ENCODE measurements around the gene USP33. TPM values are rescaled to one million over a fixed set of nuclear protein-coding genes. Genes with fewer than 3 reads are reported as not detected.
A peak's percentile ranks its signal among the peaks of the same experiment; 100 is the strongest.
"Not testable (repeated sequence)": the region's sequence is repeated elsewhere in the genome, so short reads cannot be mapped to it uniquely, and the experiment has no call there.

Gene USP33
- total and polyA plus RNA-seq, 12 donors = 29.6 to 95.7 (median 66.5) TPM

- TF ChIP-seq CTCF (IDR thresholded peaks at IDR 0.05) = peak in 1 of 6 experiments; percentile 7
- peak; percentile 48 to 65 for TF ChIP-seq POLR2A (IDR thresholded peaks at IDR 0.05)
- intact Hi-C loops (cut with DNase I) = loop anchor here in 1 of 2 donors (10.0 kb wide), 1 partner anchor 88 kb away; no protein-coding TSS in a partner anchor
- peaks cover 31 to 51% of the 10 kb centered on the region in 2 donors for H3K4me1 ChIP-seq (replicated peaks in 1 of 2)
- H3K9me3 ChIP-seq (replicated peaks in 1 of 3) = no peaks in the 10 kb centered on the region
- H3K27ac ChIP-seq = peak within 1 kb of the TSS; percentile 82 to 98 (median 95)
- DNase-seq = peak; percentile 94 to 98 (median 95)
- WGBS, 4 donors = 0 to 1% (median 1%) methylated on average over 22 to 55 of the region's 56 CpGs
- H3K36me3 ChIP-seq (replicated peaks in 1 of 2) = no peaks in the 10 kb centered on the region
- H3K4me3 ChIP-seq = peak within 1 kb of the TSS; percentile 52 to 93 (median 79)
- H3K27me3 ChIP-seq = no peaks in the 10 kb centered on the region
Observed at GRCh38 chr1:77682460-77683159, 77.0 kb downstream of the USP33 start, which contains the start of gene ZZZ3. TSS of gene ZZZ3 (minus strand) at chr1:77682658. CDS start at chr1:77633354, 49,304 bp downstream.

- TF ChIP-seq POLR2A (IDR thresholded peaks at IDR 0.05) (no peak), CTCF (IDR thresholded peaks at IDR 0.05) (no peak)
- whole genome bisulfite sequencing, 4 donors = 34 to 65% (median 50%) methylated on average over 2 of the region's 2 CpGs
- Histone ChIP-seq H3K4me3 (no peak overlapping the region), H3K36me3 (replicated peaks in 1 of 2) (no peaks in the 10 kb centered on the region), H3K9me3 (replicated peaks in 1 of 3) (no peaks in the 10 kb centered on the region), H3K27me3 (no peaks in the 10 kb centered on the region), H3K27ac (no peak overlapping the region), H3K4me1 (replicated peaks in 1 of 2) (peaks cover 31 to 69% of the 10 kb centered on the region in 2 donors)
- intact Hi-C loops (cut with DNase I) = loop anchor here in 1 of 2 donors (10.0 kb wide), 1 partner anchor 85 kb away; no protein-coding TSS in a partner anchor
- DNase-seq = peak in 1 of 7 donors; percentile 20
Observed at GRCh38 chr1:77680173-77680572, 79.5 kb downstream of the USP33 start.

DNA sequence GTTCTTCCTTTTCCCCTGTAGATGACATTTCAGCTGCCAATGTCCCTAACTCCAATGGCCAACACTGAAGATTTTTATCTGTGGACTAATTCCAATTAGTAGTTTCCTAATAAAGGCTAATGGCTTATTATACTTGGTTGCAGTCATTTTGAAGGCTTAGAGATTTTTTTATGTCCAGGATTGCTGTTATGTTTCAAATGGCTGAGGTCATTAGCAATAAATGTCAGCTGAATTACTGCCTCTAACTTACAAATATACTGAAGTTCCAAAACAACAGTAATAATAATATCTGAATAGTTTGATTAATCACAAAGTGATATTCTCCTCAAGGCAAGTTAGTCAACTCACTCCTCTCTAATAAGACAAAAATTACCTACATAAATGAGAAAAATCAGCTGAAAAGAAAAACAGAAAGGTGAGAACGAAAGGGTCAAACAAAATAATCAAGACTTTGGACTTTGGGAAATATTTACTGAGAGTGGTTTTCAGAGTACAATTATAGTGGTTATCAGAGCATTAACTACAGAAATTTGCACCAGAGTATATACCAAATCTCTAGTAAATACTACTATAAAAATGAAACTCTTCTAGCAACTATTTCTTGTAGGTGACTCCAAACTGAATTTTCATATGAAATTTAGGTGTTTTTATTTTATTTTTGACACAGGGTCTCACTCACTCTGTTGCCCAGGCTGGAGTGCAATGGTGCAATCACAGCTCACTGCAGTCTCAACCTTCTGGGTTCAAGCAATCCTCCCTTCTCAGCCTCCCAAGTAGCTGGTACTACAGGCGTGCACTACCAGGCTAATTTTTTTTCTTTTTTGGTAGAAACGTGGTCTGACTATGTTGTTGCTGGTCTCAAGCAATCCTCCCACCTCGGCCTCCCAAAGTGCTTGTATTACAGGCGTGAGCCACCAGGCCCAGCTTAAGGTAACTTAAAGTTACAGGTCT, 80.7 kb downstream of the USP33 start:
- WGBS, 4 donors = 86 to 93% (median 90%) methylated on average over 5 of the region's 5 CpGs
- H3K27ac ChIP-seq = no peak overlapping the region
- H3K4me1 ChIP-seq (replicated peaks in 1 of 2) = peaks cover 25 to 65% of the 10 kb centered on the region in 2 donors
- DNase-seq = no peak
- H3K27me3 ChIP-seq = no peaks in the 10 kb centered on the region
- no peak for TF ChIP-seq POLR2A (IDR thresholded peaks at IDR 0.05)
- TF ChIP-seq CTCF (IDR thresholded peaks at IDR 0.05) = no peak
- H3K4me3 ChIP-seq = no peak overlapping the region
- no peaks in the 10 kb centered on the region for H3K9me3 ChIP-seq (replicated peaks in 1 of 3)
- H3K36me3 ChIP-seq (replicated peaks in 1 of 2) = no peaks in the 10 kb centered on the region
- intact Hi-C loops (cut with DNase I) = no loop called here

- WGBS, 4 donors = 89 to 97% (median 93%) methylated on average over 3 of the region's 3 CpGs
- H3K27me3 ChIP-seq; H3K27ac ChIP-seq; H3K36me3 ChIP-seq (replicated peaks in 1 of 2); intact Hi-C loops (cut with DNase I); H3K9me3 ChIP-seq (replicated peaks in 1 of 3); H3K4me3 ChIP-seq; DNase-seq: not testable (repeated sequence)
- peaks cover 11 to 73% of the 10 kb centered on the region in 2 donors for H3K4me1 ChIP-seq (replicated peaks in 1 of 2)
Observed at GRCh38 chr1:77674807-77675206, 84.8 kb downstream of the USP33 start.
